ENCODE results near the gene ALK.

Gene ALK

GRCh38 chr2:29804671-29805070 lies 116.7 kb downstream of the ALK start:
- no peak for TF ChIP-seq USF1 (IDR thresholded peaks at IDR 0.05)
- TF ChIP-seq REST (IDR thresholded peaks at IDR 0.05; ENCODE audit: low read depth) = no peak
- no peak for TF ChIP-seq EGR1 (IDR thresholded peaks at IDR 0.05)
- no peak for TF ChIP-seq CEBPB (IDR thresholded peaks at IDR 0.05)
- no peak for TF ChIP-seq EP300 (IDR thresholded peaks at IDR 0.05; ENCODE audit: borderline replicate concordance)
- no peak for TF ChIP-seq ZBTB7A (IDR thresholded peaks at IDR 0.05; ENCODE audit: low read depth)
- TF ChIP-seq YY1 (IDR thresholded peaks at IDR 0.05; ENCODE audit: low read depth) = no peak

GRCh38 chr2:29803537-29803936 lies 117.8 kb downstream of the ALK start:
- TF ChIP-seq TCF12 (IDR thresholded peaks at IDR 0.05; ENCODE audit: low read depth) (no peak), EGR1 (IDR thresholded peaks at IDR 0.05) (no peak), CREB1 (IDR thresholded peaks at IDR 0.05; ENCODE audit: low read depth) (no peak), YY1 (IDR thresholded peaks at IDR 0.05; ENCODE audit: low read depth) (no peak), CEBPB (IDR thresholded peaks at IDR 0.05) (no peak), USF1 (IDR thresholded peaks at IDR 0.05) (no peak), TEAD4 (IDR thresholded peaks at IDR 0.05) (no peak), EP300 (IDR thresholded peaks at IDR 0.05; ENCODE audit: borderline replicate concordance) (no peak), REST (IDR thresholded peaks at IDR 0.05; ENCODE audit: low read depth) (no peak), TAF1 (IDR thresholded peaks at IDR 0.05; ENCODE audit: low read depth) (no peak), ZBTB7A (IDR thresholded peaks at IDR 0.05; ENCODE audit: low read depth) (no peak), RAD21 (IDR thresholded peaks at IDR 0.05; ENCODE audit: low read depth) (no peak), FOXM1 (IDR thresholded peaks at IDR 0.05; ENCODE audit: borderline replicate concordance, low read depth) (no peak), NFIC (IDR thresholded peaks at IDR 0.05) (no peak), MAX (IDR thresholded peaks at IDR 0.05) (no peak)

- no peak for TF ChIP-seq EGR1 (IDR thresholded peaks at IDR 0.05)
- TF ChIP-seq TCF12 (IDR thresholded peaks at IDR 0.05; ENCODE audit: low read depth) = no peak
- TF ChIP-seq CREB1 (IDR thresholded peaks at IDR 0.05; ENCODE audit: low read depth) = no peak
- no peak for TF ChIP-seq RAD21 (IDR thresholded peaks at IDR 0.05; ENCODE audit: low read depth)
- TF ChIP-seq ZBTB7A (IDR thresholded peaks at IDR 0.05; ENCODE audit: low read depth) = no peak
- no peak for TF ChIP-seq NFIC (IDR thresholded peaks at IDR 0.05)
- TF ChIP-seq REST (IDR thresholded peaks at IDR 0.05; ENCODE audit: low read depth) = no peak
- no peak for TF ChIP-seq TAF1 (IDR thresholded peaks at IDR 0.05; ENCODE audit: low read depth)
- no peak for TF ChIP-seq USF1 (IDR thresholded peaks at IDR 0.05)
- no peak for TF ChIP-seq YY1 (IDR thresholded peaks at IDR 0.05; ENCODE audit: low read depth)
- no peak for TF ChIP-seq TEAD4 (IDR thresholded peaks at IDR 0.05)
- no peak for TF ChIP-seq FOXM1 (IDR thresholded peaks at IDR 0.05; ENCODE audit: borderline replicate concordance, low read depth)
- no peak for TF ChIP-seq CEBPB (IDR thresholded peaks at IDR 0.05)
These were observed 118.4 kb downstream of the ALK start for GRCh38 chr2:29802986-29803385.

GRCh38 chr2:29799628-29800027 lies 121.8 kb downstream of the ALK start:
- TF ChIP-seq TCF12 (IDR thresholded peaks at IDR 0.05; ENCODE audit: low read depth) = no peak
- TF ChIP-seq CREB1 (IDR thresholded peaks at IDR 0.05; ENCODE audit: low read depth) = no peak
- TF ChIP-seq NFIC (IDR thresholded peaks at IDR 0.05) = no peak
- no peak for TF ChIP-seq YY1 (IDR thresholded peaks at IDR 0.05; ENCODE audit: low read depth)
- no peak for TF ChIP-seq REST (IDR thresholded peaks at IDR 0.05; ENCODE audit: low read depth)
- no peak for TF ChIP-seq FOXM1 (IDR thresholded peaks at IDR 0.05; ENCODE audit: borderline replicate concordance, low read depth)
- no peak for TF ChIP-seq EP300 (IDR thresholded peaks at IDR 0.05; ENCODE audit: borderline replicate concordance)
- TF ChIP-seq ZBTB7A (IDR thresholded peaks at IDR 0.05; ENCODE audit: low read depth) = no peak

All from Ishikawa (cell line).